K562 (cell line): ENCODE measurements around the gene MAD1L1. TPM values are rescaled to one million over a fixed set of nuclear protein-coding genes. Genes with fewer than 3 reads are reported as not detected.

Experiments
- ARID4B ChIP-seq: sonication (generic); formaldehyde crosslinking; IDR thresholded peaks from 2 replicates; pipeline ENCODE4 v1.8.0; 2022; ENCODE audit warnings: mild to moderate bottlenecking, missing genetic modification reagents
- CLOCK ChIP-seq: fragments of 250-450 bp; sonication (Bioruptor Pico); IDR thresholded peaks from 2 replicates; pipeline ENCODE4 v1.4.0; 2020; ENCODE audit warnings: mild to moderate bottlenecking, moderate library complexity, borderline replicate concordance
- CXXC5 ChIP-seq: fragments of 250-450 bp; sonication (Bioruptor Pico); IDR thresholded peaks from 2 replicates; pipeline ENCODE4 v1.8.0; 2022; ENCODE audit warnings: inconsistent platforms, mild to moderate bottlenecking, moderate library complexity
- DMBX1 ChIP-seq: fragments of 250-450 bp; sonication (Bioruptor Pico); IDR thresholded peaks from 2 replicates; pipeline ENCODE4 v1.8.0; 2022; ENCODE audit warnings: inconsistent platforms, mild to moderate bottlenecking, moderate library complexity, borderline replicate concordance
- ELF1 ChIP-seq: fragments of 200-800 bp; sonication (Bioruptor generic); IDR thresholded peaks from 2 replicates; pipeline ENCODE4 v1.6.1; 2016; ENCODE audit warnings: missing genetic modification characterization, missing compliant biosample characterization
- HDAC2 ChIP-seq: fragments of 450-650 bp; IDR thresholded peaks from 2 replicates; pipeline ENCODE4 v1.6.1; 2016; ENCODE audit warnings: mild to moderate bottlenecking
- HLTF ChIP-seq: fragments of 450-650 bp; IDR thresholded peaks from 2 replicates; pipeline ENCODE4 v1.6.1; 2016
- IFI16 ChIP-seq: fragments of 250-450 bp; sonication (Bioruptor Pico); IDR thresholded peaks from 2 replicates; pipeline ENCODE4 v2.1.2; 2022; ENCODE audit warnings: mild to moderate bottlenecking, inconsistent platforms
- L3MBTL2 ChIP-seq: fragments of 450-650 bp; IDR thresholded peaks from 2 replicates; pipeline ENCODE4 v1.6.1; 2016; ENCODE audit warnings: mild to moderate bottlenecking, moderate library complexity
- NR0B1 ChIP-seq: fragments of 450-650 bp; IDR thresholded peaks from one replicate; pipeline ENCODE4 v1.6.1; 2018; ENCODE audit warnings: mild to moderate bottlenecking, moderate library complexity; ENCODE audit not compliant: partially characterized antibody
- PHB ChIP-seq: fragments of 250-450 bp; sonication (Bioruptor Pico); IDR thresholded peaks from 2 replicates; pipeline ENCODE4 v1.5.0; 2021
- PTRF ChIP-seq: fragments of 450-650 bp; IDR thresholded peaks from 2 replicates; pipeline ENCODE4 v1.6.1; 2016; ENCODE audit warnings: mild to moderate bottlenecking, missing genetic modification characterization, missing compliant biosample characterization
- SMAD4 ChIP-seq: fragments of 250-450 bp; sonication (Bioruptor Pico); conservative IDR thresholded peaks from 2 replicates; pipeline ENCODE4 v1.8.0; 2021; ENCODE audit warnings: inconsistent platforms, mild to moderate bottlenecking, moderate library complexity
- SRSF9 ChIP-seq: fragments of 200-400 bp; formaldehyde crosslinking; IDR thresholded peaks from 2 replicates; pipeline ENCODE4 v1.6.1; 2017; ENCODE audit warnings: low read depth, low read length, borderline replicate concordance
- ZBTB17 ChIP-seq: fragments of 450-650 bp; formaldehyde crosslinking; IDR thresholded peaks from 2 replicates; pipeline ENCODE4 v1.4.0; 2020; ENCODE audit warnings: mild to moderate bottlenecking
- ZNF197 ChIP-seq: fragments of 200-800 bp; sonication (Bioruptor generic); IDR thresholded peaks from 2 replicates; pipeline ENCODE4 v1.6.1; 2016; ENCODE audit warnings: low read depth, missing genetic modification characterization, missing compliant biosample characterization
- ZNF766 ChIP-seq: fragments of 200-800 bp; sonication (Bioruptor generic); conservative IDR thresholded peaks from 2 replicates; pipeline ENCODE4 v1.6.1; 2016; ENCODE audit warnings: missing genetic modification characterization, missing compliant biosample characterization
- polyA plus RNA-seq, 8 experiments: library from polyadenylated mRNA; depleted of rRNA in 4 of 8; stranded (reverse) in 5 of 8; unstranded in 3 of 8; fragments of >200 nt; fragmentation: Nextera tagmentation in 2 of 8; fragmentation: Illumina TruSeq in 1 of 8; extraction: Ambion mirVana in 2 of 8; extraction: Trizol in 1 of 8; gene quantifications; 2 replicates each; pipeline versions ENCODE4 v1.2.1 to v1.2.3, GENCODE V29; 2011 to 2014; ENCODE audit warnings: inconsistent platforms in 1 of 8, missing spikeins in 1 of 8
- total RNA-seq, 7 experiments: library from RNA; depleted of rRNA in 6 of 7; stranded (reverse); fragments of >200 nt in 6 of 7; fragmentation: Illumina TruSeq in 2 of 7; extraction: Trizol in 2 of 7; gene quantifications; 2 replicates each; pipeline versions ENCODE4 v1.2.1 to v1.2.3, GENCODE V29; 2011 to 2021; ENCODE audit warnings: low replicate concordance in 1 of 7
- TF ChIP-seq, protein P1 (sequence below): fragments of 250-450 bp; sonication (Bioruptor Pico); IDR thresholded peaks from 2 replicates; pipeline ENCODE4 v1.4.0; 2020; ENCODE audit warnings: mild to moderate bottlenecking

Gene MAD1L1
- total and polyA plus RNA-seq, 9 of the 15 experiments (the other 6 are each of a cell fraction or from before 2014, with no cell fraction given), result 1.7 to 89.7 (median 18.0) TPM

GRCh38 chr7:1883031-1883761 lies 349.5 kb downstream of the MAD1L1 start (continued):
- TF ChIP-seq L3MBTL2 (peak; percentile 91), ARID4B (CRISPR knock-in tag) (peak; percentile 52; the same call in 1 of the 2 replicates), DMBX1 (CRISPR knock-in tag) (peak; percentile 82), NR0B1 (no peak), ZNF197 (peak; percentile 88), ZNF766 (CRISPR knock-in tag) (peak; percentile 69; the same call in 1 of the 2 replicates), PTRF (tag) (peak; percentile 7; the same call in 1 of the 2 replicates), SMAD4 (CRISPR knock-in tag) (peak; percentile 51), PHB (no peak), SRSF9 (no peak), ZBTB17 (CRISPR knock-in tag) (peak; percentile 13; the same call in 1 of the 2 replicates), HLTF (no peak), CLOCK (CRISPR knock-in tag) (no peak), CXXC5 (CRISPR knock-in tag) (peak; percentile 82), IFI16 (CRISPR knock-in tag) (no peak), HDAC2 (peak; percentile 41; the same call in 1 of the 2 replicates), ELF1 (0 out of 2 replicates have a peak, but pooled peaks have one; percentile 17)
- TF ChIP-seq, protein P1, sequence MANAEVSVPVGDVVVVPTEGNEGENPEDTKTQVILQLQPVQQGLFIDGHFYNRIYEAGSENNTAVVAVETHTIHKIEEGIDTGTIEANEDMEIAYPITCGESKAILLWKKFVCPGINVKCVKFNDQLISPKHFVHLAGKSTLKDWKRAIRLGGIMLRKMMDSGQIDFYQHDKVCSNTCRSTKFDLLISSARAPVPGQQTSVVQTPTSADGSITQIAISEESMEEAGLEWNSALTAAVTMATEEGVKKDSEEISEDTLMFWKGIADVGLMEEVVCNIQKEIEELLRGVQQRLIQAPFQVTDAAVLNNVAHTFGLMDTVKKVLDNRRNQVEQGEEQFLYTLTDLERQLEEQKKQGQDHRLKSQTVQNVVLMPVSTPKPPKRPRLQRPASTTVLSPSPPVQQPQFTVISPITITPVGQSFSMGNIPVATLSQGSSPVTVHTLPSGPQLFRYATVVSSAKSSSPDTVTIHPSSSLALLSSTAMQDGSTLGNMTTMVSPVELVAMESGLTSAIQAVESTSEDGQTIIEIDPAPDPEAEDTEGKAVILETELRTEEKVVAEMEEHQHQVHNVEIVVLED (CRISPR knock-in tag), result no peak
